NCI-H748 (cell line): ENCODE data around the gene POLG.

ENCODE experiments used
- DNase-seq: peaks from one replicate; lab custom pipeline; 2025; ENCODE audit not compliant: unreplicated experiment; lab: John Stamatoyannopoulos, UW

The POLG gene

DNA sequence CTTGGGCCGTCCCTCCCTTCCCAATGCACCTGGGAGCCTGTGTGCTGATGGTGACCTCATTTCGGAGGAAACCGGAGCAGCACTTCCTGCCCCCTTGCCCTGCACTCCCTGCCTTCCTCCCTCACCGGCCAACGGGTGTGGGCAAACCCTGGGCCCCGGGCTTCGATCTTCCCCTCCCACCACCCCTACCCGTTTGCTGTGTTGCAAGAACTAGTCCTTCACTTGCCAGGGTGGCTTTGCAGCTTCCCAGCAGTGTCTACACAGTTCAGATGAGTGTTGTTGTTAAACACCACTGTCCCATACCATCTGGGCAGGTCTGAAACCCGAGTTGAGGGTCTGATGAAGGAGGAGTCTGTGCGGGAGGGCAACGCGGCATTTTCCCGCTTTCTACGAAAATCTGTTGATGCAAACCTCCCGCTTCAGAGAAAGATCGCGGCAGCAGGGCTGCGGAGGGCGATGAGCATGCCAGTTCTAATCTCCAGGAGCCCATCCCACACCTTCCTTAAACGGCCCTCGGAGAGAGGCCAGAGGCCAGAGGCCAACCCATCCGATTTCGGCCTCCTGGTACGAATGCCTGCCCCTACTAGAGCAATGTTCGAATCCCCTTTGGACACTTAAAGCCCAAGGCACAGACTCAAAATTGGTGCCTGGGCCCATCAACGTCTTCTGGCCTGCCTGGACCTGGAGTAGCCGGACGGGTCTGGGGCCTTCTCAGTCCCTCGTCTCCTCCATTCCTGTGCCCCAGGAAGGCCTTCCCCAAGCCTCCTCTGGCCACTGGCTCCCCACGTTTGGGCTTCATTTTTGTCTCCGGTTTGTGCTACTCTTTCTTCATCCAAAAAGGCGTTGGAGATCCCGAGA is 35.7 kb upstream of the POLG start:
- no peak for DNase-seq

- no peak for DNase-seq
These were observed 34.8 kb upstream of the POLG start for GRCh38 chr15:89369341-89369947.

DNA sequence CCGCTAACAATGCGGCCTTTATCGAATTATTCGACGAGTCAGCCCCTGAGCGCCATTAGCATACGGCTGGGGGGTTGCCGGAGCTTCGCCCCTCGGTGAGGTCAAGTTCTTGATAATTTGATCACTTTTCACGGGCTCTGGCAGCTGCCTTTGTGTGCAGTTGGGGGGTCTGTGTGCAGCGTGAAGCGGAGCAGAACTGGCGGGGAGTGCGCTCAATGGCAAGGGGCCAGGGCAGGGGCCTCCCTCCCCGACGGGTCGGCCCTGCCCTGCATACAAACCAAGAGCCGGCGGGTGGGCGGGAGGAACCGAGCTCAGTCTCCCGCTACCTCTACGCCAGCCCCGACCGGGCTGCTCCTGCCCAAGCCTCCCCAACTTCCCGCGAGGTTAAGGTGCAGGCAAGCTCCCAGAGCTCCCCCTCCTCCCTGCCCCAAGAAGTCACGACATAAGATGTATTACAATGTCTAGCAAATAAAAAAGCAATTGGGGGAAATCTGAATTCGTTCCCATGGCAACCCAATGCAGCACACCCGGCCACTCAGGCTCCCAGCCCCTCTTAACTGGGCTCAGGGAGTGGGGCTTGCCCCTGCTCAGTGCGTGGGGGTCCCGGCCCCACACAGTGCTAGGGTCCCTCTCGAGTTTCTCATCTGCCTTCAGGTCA is 34.1 kb upstream of the POLG start:
- peak; percentile 32 for DNase-seq

DNA sequence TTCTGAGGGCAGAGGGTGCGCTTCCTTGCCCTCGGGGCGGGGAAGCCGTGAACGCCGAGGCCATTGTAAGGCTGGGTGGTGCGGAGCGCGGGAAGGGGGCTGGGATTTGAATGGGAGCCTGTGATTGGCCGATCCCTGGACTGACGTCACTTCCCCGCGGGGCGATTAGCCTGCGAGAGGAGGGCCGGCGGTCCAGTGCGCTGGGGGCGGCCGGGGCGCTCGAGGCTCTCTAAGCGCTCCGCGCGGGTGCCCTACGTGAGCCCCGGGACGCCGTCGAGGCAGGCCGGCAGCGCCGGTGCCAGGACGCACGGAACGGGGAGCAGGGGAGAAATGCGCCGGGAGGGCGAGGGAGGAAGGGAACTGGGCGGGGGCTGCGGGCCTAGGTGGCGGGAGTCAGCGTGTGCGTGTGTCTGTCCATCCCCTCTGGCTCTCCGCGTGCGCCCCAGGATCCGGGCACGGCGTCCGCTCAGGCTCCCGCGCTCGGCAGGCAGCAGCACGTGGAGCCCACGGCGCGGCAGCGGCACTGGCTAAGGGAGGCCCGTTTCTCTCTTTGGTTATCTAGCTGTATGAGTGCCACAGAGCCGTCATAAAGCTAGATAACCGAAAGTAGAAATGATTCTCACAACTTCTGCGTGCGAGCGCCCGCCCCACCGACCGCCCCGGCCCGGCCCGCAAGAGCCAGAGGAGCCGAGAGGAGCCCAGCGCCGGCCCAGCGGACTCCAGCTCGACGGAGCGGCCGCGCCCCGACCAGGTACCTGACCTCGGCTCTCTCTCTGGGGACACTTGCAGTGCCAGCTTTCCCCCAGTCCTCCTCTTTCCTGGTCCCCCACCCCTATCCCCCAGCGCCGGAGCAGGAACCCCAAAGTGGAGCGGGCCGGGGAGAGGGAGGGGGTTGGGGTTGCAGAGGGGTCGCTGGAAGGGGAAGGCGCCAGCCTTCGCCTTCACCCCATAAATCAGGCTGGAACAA is 33.1 kb upstream of the POLG start:
- DNase-seq, result no peak

DNA sequence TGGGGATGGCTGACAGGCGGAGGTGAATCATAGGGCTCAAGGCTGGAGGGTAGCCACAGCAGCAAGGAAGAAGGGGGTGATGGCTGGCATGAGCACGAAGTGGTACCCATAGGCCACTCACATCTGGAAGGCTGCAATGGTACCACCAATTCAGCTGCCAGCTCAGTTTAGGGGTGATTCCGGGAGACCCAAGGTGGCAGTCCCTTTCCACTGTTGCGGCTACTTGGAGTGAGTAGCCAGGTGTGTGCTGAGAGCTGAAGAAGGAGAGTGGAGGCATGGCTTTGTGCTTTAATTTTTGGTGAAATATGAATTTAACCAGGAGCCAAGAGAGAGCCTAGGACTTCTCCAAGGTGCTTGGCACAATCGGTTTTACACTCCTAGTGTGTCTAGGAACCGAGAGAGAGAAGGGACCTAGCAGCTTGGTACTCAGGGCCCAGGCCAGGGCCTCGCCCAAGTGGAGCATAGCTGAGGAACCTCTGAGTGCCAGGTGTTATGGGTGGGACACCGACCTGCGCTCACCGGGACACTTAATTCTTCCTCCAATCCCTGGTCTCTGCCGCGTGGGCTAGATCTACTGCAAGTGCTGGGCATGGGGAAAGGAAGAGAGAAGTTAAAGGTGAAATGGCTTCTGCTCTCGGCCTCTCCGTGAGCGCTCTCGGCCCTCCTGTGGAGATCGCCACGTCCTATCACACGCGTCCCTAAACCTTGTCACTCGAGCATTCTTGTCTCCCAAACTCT is 32.2 kb upstream of the POLG start:
- DNase-seq, result no peak

DNA sequence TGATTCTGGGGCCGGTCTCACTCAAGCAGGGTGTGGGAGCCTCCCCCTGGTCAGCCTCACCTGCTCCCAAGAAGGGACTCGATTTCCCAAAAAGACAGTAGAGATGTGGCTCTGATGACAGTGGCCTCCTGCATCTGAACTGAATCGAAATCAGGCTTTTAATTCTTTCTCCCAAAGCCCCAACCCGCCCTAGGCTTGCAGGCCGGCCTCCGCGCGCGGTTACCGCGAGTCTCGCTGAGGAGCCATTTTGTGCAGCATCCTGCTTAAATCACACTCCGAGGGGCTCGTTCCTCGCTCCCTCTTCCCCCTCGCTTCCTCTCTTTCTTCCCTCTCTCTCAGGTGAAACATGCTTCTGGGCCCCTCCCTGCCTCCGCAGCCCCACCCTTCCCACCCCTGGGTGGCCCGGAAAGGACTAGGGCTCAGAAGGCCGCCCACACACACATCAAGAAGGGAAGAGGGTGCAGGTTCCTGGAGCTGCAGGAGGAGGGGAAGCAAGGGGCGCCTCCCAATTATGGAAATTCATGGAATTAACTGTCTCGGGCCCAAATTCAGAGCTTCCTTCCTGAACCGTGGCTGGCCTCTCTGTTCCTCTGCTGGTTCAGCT is 30.9 kb upstream of the POLG start:
- no peak for DNase-seq

- DNase-seq, result no peak
These were observed 30.3 kb upstream of the POLG start for GRCh38 chr15:89364741-89365450.

- DNase-seq, result peak; percentile 7
These were observed 29.7 kb upstream of the POLG start for GRCh38 chr15:89364341-89364740.

DNA sequence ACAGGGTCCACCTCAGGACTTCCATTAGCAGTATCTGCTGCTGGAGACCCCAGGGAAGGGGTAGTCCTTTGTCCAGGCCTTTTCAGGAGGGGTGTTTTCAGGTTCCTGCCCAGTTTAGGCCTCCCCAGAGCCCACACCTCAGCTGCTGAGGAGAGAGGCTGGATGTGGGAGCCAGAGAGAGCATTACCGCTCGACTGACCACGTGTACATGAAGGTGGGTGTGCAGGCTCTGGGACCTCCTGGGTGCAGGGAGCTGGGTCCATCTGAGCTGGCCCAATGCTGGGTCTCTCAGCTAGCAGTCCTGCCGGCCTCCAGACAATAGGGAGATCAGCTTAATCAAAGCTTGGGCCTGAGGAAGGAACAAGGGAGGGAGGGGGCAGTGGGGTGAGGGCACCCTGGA is 29.1 kb upstream of the POLG start:
- no peak for DNase-seq

GRCh38 chr15:89363133-89363532 is 28.5 kb upstream of the POLG start:
- no peak for DNase-seq

DNA sequence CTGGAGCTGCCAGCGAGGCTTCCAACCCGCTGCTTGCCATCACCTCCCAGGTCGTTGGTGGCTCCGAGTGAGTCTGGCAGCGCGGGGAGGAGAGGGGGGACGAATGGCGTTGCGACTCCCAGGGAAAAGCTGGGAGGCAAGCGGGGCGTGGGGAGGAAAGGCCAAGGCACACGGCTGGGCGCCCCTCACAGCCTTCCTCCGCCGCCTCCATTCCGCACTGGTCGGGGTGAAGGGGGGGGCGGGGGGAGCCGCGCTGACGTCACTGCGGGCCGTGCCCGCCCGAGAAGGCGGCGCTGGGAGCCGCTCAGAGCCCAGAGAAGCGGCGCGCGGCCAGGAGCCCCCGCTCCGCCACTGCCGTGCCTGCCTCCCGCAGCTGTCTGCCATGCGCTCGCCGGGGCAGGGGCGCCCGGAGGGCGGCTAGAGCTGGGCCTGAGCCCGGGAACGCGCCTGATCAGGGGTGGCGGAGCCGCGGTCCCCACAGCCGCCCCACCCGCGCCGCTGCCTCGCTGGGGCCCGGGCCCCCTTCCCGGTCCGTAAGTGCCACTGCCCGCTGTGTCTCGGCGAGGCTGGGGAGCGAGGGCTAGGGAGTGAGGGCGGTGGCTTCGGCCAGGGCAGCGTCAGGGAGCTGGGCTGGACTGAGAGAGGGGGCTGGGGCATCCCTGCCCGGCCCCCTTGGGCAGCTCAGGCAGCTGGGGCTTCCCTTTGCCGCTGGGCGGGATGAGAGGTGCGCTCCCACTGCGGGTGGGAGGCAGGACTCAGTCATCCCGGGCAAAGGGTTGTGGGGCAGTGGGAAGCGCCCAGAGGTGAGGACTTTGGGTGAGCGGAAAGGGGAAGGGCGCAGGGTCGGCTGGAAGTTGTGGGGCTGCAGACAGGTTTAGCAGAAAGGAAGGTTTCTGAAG is 27.8 kb upstream of the POLG start:
- DNase-seq, result peak; percentile 72

DNA sequence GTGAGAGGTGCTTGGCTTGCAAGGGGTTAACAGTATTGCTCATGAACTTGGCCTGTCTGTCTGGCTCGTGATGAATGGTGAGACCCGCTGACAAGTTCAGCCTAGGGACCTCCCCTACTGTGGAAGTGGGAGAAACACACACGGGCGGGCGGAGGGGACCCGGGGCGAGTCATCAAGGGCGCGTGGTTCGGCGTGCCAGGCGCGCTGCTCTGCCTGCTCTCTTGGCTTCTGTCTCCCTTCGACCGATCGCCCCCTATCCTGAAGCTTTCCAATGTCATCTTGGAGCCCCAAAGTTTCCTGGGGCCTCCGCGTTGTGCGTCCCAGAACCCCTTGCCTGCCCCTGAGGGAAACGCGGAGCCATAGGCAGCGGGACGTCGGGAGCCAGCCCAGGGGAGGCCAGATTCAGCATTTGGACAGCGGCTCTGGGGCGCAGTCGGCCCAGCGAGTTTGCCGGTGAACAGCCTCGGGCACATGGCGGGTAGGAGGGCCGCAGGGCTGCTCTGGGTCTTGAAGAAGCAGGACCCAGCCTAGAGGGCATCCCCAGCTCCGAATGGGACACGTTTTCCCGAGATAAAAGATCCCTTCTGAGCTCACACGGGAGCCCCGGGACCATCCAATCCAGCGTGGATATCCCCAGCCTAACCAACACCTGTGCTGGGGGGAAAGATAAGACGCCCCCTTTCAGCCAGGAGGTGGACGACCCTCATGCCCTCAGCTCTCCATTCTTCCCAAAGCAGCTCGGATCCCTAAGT is 27.0 kb upstream of the POLG start:
- peak; percentile 53 for DNase-seq

DNA sequence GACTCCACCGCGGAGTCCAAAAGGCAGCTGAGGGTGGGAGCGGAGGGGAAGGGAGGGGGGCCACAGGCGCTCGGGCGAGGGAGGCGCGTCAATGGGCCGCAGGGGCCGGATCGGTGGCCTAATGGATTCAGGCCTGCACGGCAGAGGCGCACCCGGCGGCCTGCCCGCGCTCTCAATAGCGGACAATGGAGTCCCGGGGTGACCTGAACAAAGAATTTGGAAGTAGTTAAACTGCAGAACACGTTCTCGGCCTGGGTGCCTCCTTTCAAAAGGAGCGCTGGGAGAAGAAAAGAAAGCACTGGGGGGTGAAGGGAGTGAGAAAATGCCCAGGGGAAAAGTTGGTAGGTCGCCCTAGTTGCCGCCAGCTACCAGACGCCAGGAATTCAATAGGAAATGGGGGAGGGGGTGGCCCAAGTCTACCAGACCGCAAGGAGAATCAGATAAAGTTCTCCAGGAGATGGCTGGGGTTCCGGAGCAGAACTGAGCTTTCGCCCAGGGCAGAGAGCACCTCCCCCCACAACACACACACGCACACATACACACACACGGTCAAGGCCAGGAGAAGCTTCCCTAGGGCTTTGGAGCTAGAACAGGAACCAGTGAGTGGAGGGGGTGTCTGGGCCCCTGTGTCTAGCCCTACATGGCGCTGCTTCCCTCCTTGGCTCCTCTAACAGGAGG is 25.8 kb upstream of the POLG start:
- DNase-seq, result no peak

DNA sequence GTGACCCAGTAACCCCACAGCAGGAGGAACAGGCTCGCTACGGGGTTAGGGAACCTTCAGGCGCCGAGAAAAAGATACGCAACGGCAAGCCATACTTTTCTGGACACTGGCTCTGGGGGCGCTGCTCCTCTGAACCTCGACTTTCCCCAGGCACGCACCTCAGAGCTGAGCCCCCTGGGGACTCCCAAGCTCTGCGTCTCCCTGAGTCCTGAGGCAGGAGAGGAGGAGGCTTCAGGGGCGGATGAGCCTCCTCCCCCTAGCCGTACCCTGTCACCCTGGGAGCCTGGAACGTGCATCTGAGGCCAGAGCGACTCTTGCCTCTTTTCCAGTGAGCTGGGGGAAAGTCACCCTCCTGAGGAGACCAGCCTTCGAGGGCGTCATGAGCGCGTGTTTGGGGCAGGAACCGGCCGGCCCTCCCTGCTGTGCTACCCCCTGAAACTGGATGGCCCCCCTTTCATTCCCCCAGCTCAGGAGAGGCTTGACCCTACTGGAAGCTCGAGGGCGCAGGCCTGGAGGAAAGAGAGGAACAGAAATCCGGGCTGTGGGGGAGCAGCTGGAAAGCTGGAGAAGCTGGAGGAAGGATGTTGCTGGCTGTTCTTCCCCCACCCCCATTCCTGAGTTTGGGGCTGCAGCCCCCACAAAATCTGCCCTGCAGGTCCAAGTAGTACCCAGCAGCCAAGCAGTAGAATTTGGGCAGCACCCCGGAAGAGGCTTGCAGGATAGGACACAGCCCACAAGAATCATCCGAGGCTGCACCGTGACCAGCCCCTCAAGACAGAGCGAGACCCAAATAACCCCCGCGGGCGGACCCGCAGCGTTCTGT is 25.1 kb upstream of the POLG start:
- DNase-seq, result no peak

- DNase-seq, result peak; percentile 78
These were observed 24.3 kb upstream of the POLG start for GRCh38 chr15:89358755-89359439.

GRCh38 chr15:89358435-89358754 is 23.8 kb upstream of the POLG start:
- DNase-seq, result no peak
